PFSK-1 (cell line): ENCODE data around the gene GAR1.

Experiments
- FOXP2 ChIP-seq: optimal IDR thresholded peaks from 2 replicates; pipeline ENCODE3; 2011; ENCODE audit warnings: borderline replicate concordance, control low read depth, inconsistent platforms; ENCODE audit not compliant: insufficient read depth; ENCODE audit errors: extremely low read length, extremely low read depth
- POLR2AphosphoS5 ChIP-seq: IDR thresholded peaks from 2 replicates; pipeline ENCODE4 v1.6.1; 2012; ENCODE audit warnings: low read depth, mild to moderate bottlenecking, control low read depth, low read length, moderate library complexity
- REST ChIP-seq, 2 experiments: IDR thresholded peaks; 2 replicates each; pipeline versions ENCODE4 v1.6.1 to v1.8.0; 2011 to 2012; ENCODE audit warnings: low read depth in 2 of 2, low read length in 2 of 2, control low read depth in 1 of 2, inconsistent platforms in 1 of 2, mild to moderate bottlenecking in 1 of 2, moderate library complexity in 1 of 2; ENCODE audit not compliant: insufficient read depth in 1 of 2
- SIN3A ChIP-seq: IDR thresholded peaks from 2 replicates; pipeline ENCODE4 v1.6.1; 2012; ENCODE audit warnings: mild to moderate bottlenecking, low read length, moderate library complexity, borderline replicate concordance; ENCODE audit not compliant: insufficient read depth
- TAF1 ChIP-seq: IDR thresholded peaks from 2 replicates; pipeline ENCODE4 v1.6.1; 2012; ENCODE audit warnings: low read length, control low read depth, borderline replicate concordance; ENCODE audit not compliant: insufficient read depth

Gene GAR1

GRCh38 chr4:109864134-109864533 is 48.6 kb downstream of the GAR1 start:
- TF ChIP-seq REST (IDR thresholded peaks at IDR 0.05; ENCODE audit: insufficient read depth in 1 of 2, low read depth in 2 of 2, low read length in 2 of 2) (no peak), SIN3A (no peak), FOXP2 (no peak), POLR2AphosphoS5 (no peak), TAF1 (no peak)

- no peak for TF ChIP-seq POLR2AphosphoS5
- TF ChIP-seq SIN3A = no peak
- no peak for TF ChIP-seq REST (IDR thresholded peaks at IDR 0.05; ENCODE audit: insufficient read depth in 1 of 2, low read depth in 2 of 2, low read length in 2 of 2)
- TF ChIP-seq FOXP2 = no peak
- TF ChIP-seq TAF1 = no peak
Observed at GRCh38 chr4:109870061-109870460, 54.5 kb downstream of the GAR1 start.

GRCh38 chr4:109872065-109872464 is 56.5 kb downstream of the GAR1 start:
- TF ChIP-seq REST (IDR thresholded peaks at IDR 0.05; ENCODE audit: insufficient read depth in 1 of 2, low read depth in 2 of 2, low read length in 2 of 2) = no peak

- TF ChIP-seq SIN3A (no peak), POLR2AphosphoS5 (no peak), TAF1 (no peak), REST (IDR thresholded peaks at IDR 0.05; ENCODE audit: insufficient read depth in 1 of 2, low read depth in 2 of 2, low read length in 2 of 2) (no peak)
Observed at GRCh38 chr4:109872950-109873656, 57.5 kb downstream of the GAR1 start.

GRCh38 chr4:109873791-109874514 is 58.4 kb downstream of the GAR1 start:
- TF ChIP-seq FOXP2 (no peak), SIN3A (no peak), POLR2AphosphoS5 (no peak), REST (IDR thresholded peaks at IDR 0.05; ENCODE audit: insufficient read depth in 1 of 2, low read depth in 2 of 2, low read length in 2 of 2) (no peak), TAF1 (no peak)
